NB4 (cell line): ENCODE measurements around the gene MAN1A1.

ENCODE experiments used
- DNase-seq: peaks from one replicate; pipeline ENCODE4 v3.0.0; 2010; ENCODE audit warnings: low read depth
- H3K4me3 ChIP-seq: one replicate; pipeline ENCODE4 v1.5.1; 2011; ENCODE audit warnings: mild to moderate bottlenecking, low read depth, low read length, moderate library complexity
- MYC ChIP-seq: IDR thresholded peaks from 2 replicates; pipeline ENCODE4 v1.6.1; 2011; ENCODE audit warnings: low read depth, low read length
- POLR2A ChIP-seq: IDR thresholded peaks from 2 replicates; pipeline ENCODE4 v1.6.1; 2011; ENCODE audit warnings: mild to moderate bottlenecking; ENCODE audit not compliant: insufficient read length; ENCODE audit errors: extremely low read depth
- TF ChIP-seq, protein P1 (sequence below): IDR thresholded peaks from 2 replicates; pipeline ENCODE4 v1.6.1; 2011; ENCODE audit warnings: low read depth, low read length
- TF ChIP-seq, protein P2 (sequence below): IDR thresholded peaks from one replicate; pipeline ENCODE4 v1.5.1; 2012; ENCODE audit warnings: low read depth, low read length

The MAN1A1 gene

GRCh38 chr6:119210596-119210995 is 139.0 kb downstream of the MAN1A1 start:
- H3K4me3 ChIP-seq = no peak overlapping the region
- DNase-seq = no peak
- TF ChIP-seq MYC (no peak), POLR2A (no peak)
- TF ChIP-seq, protein P1, sequence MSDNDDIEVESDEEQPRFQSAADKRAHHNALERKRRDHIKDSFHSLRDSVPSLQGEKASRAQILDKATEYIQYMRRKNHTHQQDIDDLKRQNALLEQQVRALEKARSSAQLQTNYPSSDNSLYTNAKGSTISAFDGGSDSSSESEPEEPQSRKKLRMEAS = no peak

DNA sequence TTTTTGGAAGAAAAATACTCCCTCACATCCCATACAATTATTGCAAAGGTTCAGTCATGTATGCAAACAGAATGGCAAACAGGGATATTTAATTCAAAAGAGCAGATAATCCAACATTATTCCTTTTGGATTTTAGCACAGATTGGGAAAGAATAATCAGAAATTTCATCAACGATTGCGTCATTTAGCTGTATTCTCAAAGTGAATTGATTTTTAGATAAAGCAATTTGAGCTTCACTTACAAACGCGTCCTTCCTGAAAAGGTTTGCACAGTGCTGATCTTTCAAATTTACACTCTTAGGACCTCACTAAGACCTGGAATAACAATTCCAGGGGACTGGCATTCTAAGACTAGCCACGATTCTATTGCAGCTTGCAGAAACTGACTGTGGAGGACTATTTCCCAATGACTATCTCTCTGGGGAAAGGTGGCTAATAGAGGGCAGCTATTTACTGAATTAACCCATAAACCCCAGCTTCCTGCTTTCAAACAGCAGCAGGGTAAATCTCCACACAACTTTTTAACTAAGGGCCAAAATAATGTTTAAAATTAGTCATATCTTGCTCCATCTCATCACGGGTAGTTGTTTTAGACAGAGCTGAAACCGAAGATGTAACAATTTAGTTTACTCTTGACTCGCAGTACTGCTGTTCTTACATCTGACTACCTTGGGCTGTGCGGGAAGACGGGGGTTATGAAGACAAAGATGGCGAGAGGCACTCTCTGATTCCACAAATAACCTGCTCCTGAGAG is 139.9 kb downstream of the MAN1A1 start:
- TF ChIP-seq, protein P1 = no peak
- no peak for TF ChIP-seq POLR2A
- TF ChIP-seq MYC = no peak
- TF ChIP-seq, protein P2, sequence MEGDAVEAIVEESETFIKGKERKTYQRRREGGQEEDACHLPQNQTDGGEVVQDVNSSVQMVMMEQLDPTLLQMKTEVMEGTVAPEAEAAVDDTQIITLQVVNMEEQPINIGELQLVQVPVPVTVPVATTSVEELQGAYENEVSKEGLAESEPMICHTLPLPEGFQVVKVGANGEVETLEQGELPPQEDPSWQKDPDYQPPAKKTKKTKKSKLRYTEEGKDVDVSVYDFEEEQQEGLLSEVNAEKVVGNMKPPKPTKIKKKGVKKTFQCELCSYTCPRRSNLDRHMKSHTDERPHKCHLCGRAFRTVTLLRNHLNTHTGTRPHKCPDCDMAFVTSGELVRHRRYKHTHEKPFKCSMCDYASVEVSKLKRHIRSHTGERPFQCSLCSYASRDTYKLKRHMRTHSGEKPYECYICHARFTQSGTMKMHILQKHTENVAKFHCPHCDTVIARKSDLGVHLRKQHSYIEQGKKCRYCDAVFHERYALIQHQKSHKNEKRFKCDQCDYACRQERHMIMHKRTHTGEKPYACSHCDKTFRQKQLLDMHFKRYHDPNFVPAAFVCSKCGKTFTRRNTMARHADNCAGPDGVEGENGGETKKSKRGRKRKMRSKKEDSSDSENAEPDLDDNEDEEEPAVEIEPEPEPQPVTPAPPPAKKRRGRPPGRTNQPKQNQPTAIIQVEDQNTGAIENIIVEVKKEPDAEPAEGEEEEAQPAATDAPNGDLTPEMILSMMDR = no peak
- no peak overlapping the region for H3K4me3 ChIP-seq
- DNase-seq = peak; percentile 32

GRCh38 chr6:119207971-119208725 is 141.4 kb downstream of the MAN1A1 start:
- no peak for DNase-seq
- no peak overlapping the region for H3K4me3 ChIP-seq

DNA sequence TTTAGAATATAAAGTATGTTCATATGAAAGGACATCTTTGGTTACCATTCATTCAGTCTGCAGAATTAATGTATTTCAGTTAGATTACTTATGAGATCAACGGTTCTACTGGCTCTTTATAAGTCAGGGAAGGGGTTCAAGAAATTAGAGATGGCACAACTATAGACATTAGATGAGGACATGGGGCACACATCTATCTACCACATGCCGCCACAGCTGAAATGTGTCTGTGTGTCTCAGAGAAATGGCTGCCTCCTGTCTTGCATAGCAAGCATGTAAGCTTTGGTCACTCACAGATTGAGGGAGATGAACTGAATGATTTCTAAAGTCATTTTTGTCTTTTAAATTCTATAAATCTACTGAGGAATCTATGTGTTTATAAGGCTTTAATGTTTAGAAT is 142.2 kb downstream of the MAN1A1 start:
- DNase-seq = no peak
- TF ChIP-seq, protein P1 = no peak
- TF ChIP-seq POLR2A (no peak), MYC (no peak)
- TF ChIP-seq, protein P2 = no peak
- H3K4me3 ChIP-seq = no peak overlapping the region

More at GRCh38 chr6:119207971-119208725, 141.4 kb downstream of the MAN1A1 start:
- TF ChIP-seq POLR2A (no peak), MYC (no peak)

DNA sequence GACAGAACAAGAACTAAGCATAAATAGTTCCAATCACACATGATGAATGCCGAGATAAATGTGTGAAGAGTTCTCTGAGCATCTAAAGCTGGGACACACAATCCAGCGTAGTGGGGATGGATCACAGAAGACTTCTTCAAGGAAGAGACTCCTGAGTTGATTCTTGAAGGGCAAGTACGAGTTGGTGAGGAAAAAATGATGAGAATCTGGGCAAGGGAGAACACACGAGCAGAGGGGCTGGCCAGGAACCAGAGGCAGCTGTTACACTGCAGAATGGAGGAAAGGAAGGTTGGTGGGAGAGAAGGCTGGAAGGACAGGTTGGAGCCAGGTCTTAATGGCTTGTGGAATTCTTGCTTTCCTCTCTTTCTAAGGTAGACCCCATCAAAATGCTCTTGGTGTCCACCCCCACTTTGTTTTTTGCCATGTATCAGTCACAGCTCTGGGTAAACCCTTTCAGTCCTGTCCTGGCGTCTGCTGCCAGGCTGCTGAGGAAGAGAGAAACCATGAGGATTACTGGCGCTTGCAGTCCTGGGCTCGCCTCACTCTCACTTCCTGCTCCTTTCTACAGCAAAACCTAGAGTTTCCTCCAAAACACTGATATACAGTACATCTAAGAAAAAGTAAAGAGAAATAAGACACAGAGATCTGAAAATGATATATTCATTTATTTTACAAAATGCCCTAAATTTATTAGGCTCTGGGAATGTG is 143.5 kb downstream of the MAN1A1 start:
- TF ChIP-seq, protein P1 = no peak
- no peak for TF ChIP-seq MYC
- TF ChIP-seq, protein P2 = no peak
- TF ChIP-seq POLR2A = no peak
- H3K4me3 ChIP-seq = no peak overlapping the region
- no peak for DNase-seq

- no peak overlapping the region for H3K4me3 ChIP-seq
- TF ChIP-seq, protein P2 = no peak
- TF ChIP-seq POLR2A (no peak), MYC (no peak)
- TF ChIP-seq, protein P1 = no peak
- no peak for DNase-seq
Measured at GRCh38 chr6:119204719-119205118, 144.8 kb downstream of the MAN1A1 start.
